ENCODE results near the gene WTAP.
"Not testable (repeated sequence)": the region's sequence is repeated elsewhere in the genome, so short reads cannot be mapped to it uniquely, and the experiment has no call there.

The WTAP gene

GRCh38 chr6:159687341-159687740, 40.0 kb upstream of the WTAP start:
- no peak for TF ChIP-seq CTCF (IDR thresholded peaks at IDR 0.05; ENCODE audit: unreplicated experiment in 3 of 3)
- peaks cover 57% of the 10 kb centered on the region for H3K36me3 Mint-ChIP-seq (ENCODE audit: low read depth)
- H3K4me3 Mint-ChIP-seq: no peak overlapping the region
- H3K9me3 Mint-ChIP-seq: no peaks in the 10 kb centered on the region
- peaks cover 13% of the 10 kb centered on the region for H3K4me1 Mint-ChIP-seq
- H3K27ac Mint-ChIP-seq: no peak overlapping the region
- H3K27me3 Mint-ChIP-seq (ENCODE audit: low read depth): no peaks in the 10 kb centered on the region

DNA sequence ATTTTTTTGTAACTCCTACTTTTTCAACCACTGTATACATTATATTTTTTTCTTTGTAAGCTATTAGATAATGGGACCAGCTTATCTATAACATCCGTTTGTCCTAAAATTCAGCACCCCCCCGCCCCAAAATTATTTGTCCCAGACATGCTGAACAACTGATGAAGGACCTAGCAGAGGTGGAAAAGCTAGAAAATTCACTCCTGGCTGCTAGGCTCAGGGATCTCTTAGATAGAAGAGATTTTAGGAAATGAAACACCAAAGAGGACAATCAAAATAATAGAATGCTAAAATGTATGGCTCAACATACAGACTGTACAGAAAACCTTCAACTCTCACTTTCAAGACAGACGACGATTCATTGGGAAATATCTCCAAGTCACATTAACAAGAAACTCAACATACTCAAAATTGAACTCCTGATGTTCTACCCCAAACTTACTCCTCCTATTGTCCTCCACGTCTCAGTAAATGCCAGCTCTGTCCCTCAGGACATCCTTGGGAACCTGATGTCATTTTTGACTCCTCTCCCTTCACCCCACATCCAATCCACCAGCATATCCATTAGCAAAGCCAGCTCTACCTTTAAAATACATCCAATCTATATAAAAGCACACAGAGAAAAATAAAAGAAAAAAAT, 38.9 kb upstream of the WTAP start:
- peaks cover 51% of the 10 kb centered on the region for H3K36me3 Mint-ChIP-seq (ENCODE audit: low read depth)
- H3K27me3 Mint-ChIP-seq (ENCODE audit: low read depth): no peaks in the 10 kb centered on the region
- peaks cover 14% of the 10 kb centered on the region for H3K4me1 Mint-ChIP-seq
- H3K9me3 Mint-ChIP-seq: no peaks in the 10 kb centered on the region
- H3K27ac Mint-ChIP-seq: no peak overlapping the region
- H3K4me3 Mint-ChIP-seq: no peak overlapping the region
- TF ChIP-seq CTCF (IDR thresholded peaks at IDR 0.05; ENCODE audit: unreplicated experiment in 3 of 3): no peak

DNA sequence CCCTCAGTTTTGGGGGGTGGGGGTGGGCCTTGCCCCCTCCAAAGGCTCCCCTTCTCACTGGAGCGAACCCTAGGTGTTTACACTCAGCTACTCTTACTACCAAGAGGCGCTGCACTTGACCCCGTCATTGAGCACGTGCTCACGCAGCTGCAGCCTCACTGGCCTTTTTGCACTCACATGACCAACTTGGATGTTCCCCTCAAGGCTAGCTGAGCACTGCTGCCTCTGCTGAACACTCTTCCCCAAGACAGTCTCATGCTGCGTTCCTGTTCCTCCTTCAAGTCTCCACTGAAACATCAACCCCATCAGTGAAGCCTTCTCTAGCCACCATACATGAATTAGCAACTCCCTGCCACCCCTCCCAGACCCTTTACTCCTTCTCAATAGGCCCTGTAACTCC, 38.3 kb upstream of the WTAP start:
- Mint-ChIP-seq H3K27me3 (ENCODE audit: low read depth) (no peaks in the 10 kb centered on the region), H3K9me3 (no peaks in the 10 kb centered on the region), H3K36me3 (ENCODE audit: low read depth) (peaks cover 46% of the 10 kb centered on the region), H3K4me3 (no peak overlapping the region), H3K27ac (no peak overlapping the region), H3K4me1 (peaks cover 18% of the 10 kb centered on the region)
- TF ChIP-seq CTCF (IDR thresholded peaks at IDR 0.05; ENCODE audit: unreplicated experiment in 3 of 3): no peak

GRCh38 chr6:159690135-159690534, 37.2 kb upstream of the WTAP start:
- H3K27ac Mint-ChIP-seq; H3K27me3 Mint-ChIP-seq (ENCODE audit: low read depth); H3K4me3 Mint-ChIP-seq; H3K9me3 Mint-ChIP-seq: not testable (repeated sequence)
- peaks cover 23% of the 10 kb centered on the region for H3K4me1 Mint-ChIP-seq
- peaks cover 41% of the 10 kb centered on the region for H3K36me3 Mint-ChIP-seq (ENCODE audit: low read depth)

GRCh38 chr6:159691133-159691962, 36.0 kb upstream of the WTAP start:
- Mint-ChIP-seq H3K9me3 (no peaks in the 10 kb centered on the region), H3K27me3 (ENCODE audit: low read depth) (no peaks in the 10 kb centered on the region), H3K27ac (peak overlapping the region; percentile 65 to 90 (median 89)), H3K36me3 (ENCODE audit: low read depth) (peaks cover 32% of the 10 kb centered on the region), H3K4me1 (peaks cover 23% of the 10 kb centered on the region), H3K4me3 (peak overlapping the region; percentile 92 to 97 (median 95))
- TF ChIP-seq CTCF (IDR thresholded peaks at IDR 0.05; ENCODE audit: unreplicated experiment in 3 of 3): peak; percentile 66 to 72 (median 72)

DNA sequence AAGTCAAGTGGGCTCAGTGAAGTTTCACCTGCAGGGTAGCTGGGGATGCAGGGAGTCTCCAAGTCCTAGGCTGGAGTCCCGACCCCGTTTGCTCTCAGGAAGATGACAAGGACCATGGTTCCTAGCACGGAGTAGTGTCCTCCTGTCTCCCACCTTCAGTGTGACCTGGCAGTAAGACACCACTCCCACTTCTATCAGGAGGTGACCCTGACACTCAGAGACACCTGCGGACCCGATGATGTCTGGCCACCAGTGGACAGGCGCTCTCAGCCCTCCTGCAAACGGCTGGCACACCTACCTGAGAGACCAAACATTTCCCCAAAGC, 35.4 kb upstream of the WTAP start:
- no peak for TF ChIP-seq CTCF (IDR thresholded peaks at IDR 0.05; ENCODE audit: unreplicated experiment in 3 of 3)
- H3K4me1 Mint-ChIP-seq: peaks cover 23% of the 10 kb centered on the region
- no peaks in the 10 kb centered on the region for H3K9me3 Mint-ChIP-seq
- peak overlapping the region; percentile 86 to 94 (median 90) for H3K27ac Mint-ChIP-seq
- H3K27me3 Mint-ChIP-seq (ENCODE audit: low read depth): no peaks in the 10 kb centered on the region
- peak overlapping the region; percentile 92 to 97 (median 95) for H3K4me3 Mint-ChIP-seq
- peaks cover 28% of the 10 kb centered on the region for H3K36me3 Mint-ChIP-seq (ENCODE audit: low read depth)

Data from nephron (organoid).